ENCODE results near the gene SERAC1.

DNA sequence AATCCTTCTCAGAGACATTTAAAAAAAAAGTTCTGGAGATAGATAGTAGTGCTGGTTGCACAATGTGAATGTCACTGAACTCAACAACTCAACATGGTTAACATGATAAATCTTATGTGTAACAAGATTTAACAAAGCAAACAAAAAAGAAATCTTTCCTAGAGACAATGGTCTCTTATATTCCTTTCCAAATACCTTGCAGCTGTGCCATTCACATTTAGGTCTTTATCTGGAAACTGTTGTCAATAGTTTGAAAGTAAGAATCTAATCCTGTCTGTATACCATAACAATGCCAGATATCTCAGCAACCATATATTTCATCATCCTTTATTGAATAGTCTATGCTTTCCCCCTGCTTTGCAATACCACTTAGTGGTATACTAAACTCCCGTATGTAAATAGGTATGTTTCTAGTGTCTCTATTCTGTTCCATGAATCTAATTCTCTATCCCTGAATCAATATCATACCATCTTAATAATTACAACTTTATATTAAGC lies 2.1 kb downstream of the SERAC1 start:
- TF ChIP-seq CTCF (IDR thresholded peaks at IDR 0.05; ENCODE audit: low read length) (no peak), EZH2 (IDR thresholded peaks at IDR 0.05; ENCODE audit: borderline replicate concordance, low read length) (no peak)
